G401 (cell line): ENCODE measurements around the gene GPSM1. TPM values are rescaled to one million over a fixed set of nuclear protein-coding genes. Genes with fewer than 3 reads are reported as not detected.
A peak's percentile ranks its signal among the peaks of the same experiment; 100 is the strongest.

Experiments used
- DNase-seq: peaks from one replicate; pipeline ENCODE4 v3.0.0-alpha.2; 2015; ENCODE audit warnings: low spot score
- in situ Hi-C: cut with HindIII; loops from 2 replicates; pipeline ENCODE4 v1.10.0; 2016; ENCODE audit warnings: low sequenced_read_pairs, mixed read lengths
- total RNA-seq: library from RNA; depleted of rRNA; stranded (reverse); fragments of >200 nt; shearing (Covaris generic); gene quantifications from 2 replicates; pipeline ENCODE4 v1.2.3, GENCODE V29; 2014

GPSM1 gene
- total RNA-seq, 1 experiment from 2014 or later = 49.1 TPM

DNA sequence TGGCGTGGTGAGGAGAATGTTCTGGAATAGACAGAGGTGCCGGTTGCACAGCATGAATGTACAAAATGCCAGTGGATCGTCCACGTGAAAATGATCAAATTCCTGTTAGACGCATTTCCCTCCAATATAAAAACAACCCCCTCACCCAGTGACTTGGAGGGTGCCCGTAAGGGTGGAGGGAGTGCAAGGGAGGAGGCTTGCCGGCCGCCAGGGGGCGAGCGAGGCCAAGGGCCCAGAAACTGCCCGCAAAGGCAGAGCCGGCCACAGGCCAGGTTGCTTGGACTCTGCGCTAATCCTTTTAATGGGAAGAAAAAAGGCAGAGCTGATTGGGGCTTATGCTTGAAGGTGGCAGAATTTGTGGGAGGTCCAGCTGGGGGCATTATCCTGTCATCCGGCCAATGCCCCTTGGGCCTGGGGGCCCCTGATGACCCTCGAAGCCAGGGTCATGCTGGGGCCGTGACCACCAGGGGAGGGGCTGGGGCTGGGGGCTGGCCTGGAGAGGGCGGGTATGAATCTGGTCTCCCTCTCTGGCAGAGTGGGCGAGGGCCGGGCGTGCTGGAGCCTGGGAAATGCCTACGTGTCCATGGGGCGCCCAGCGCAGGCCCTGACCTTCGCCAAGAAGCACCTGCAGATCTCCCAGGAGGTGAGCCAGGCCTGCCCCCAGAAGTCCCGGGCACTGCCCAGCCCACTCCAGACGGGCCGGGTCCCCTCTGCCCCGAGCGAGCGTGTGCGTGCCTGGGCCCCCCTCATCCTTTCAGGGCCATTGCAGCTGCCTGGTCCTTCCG, 12.0 kb downstream of the GPSM1 start:
- DNase-seq = peak; percentile 70
- in situ Hi-C loops = no loop called here

- in situ Hi-C loops = no loop called here
- no peak for DNase-seq
These were observed 12.6 kb downstream of the GPSM1 start for GRCh38 chr9:136339958-136340310.

DNA sequence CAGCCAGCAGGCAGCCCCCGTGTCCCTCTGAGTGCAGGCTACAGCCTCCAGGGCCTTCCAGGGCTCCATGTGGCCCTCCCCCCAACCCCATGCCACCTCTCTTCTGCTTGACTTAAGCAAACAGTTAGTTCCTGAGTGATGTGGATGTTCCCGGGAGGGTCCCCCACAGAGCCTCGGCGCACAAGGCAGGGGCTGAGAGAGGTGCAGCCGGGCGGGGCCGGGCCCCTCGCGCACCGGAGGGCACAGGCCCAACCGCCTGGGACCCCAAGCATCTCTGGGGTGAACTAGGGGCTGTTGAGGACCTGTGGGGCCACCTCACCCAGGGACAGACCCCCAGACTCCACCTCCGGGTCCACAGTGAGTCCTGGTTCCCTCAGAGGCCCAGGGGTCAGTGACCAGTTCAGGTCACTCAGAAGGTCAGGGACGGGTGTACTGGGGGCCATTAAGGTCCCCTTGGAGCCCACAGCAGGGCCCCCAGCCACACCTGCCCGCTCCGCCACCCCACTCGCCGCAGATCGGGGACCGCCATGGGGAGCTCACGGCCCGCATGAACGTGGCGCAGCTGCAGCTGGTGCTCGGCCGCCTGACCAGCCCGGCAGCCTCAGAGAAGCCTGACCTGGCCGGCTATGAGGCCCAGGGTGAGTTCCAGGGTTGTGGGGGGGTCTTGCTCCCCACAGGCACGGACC, 13.2 kb downstream of the GPSM1 start:
- DNase-seq = no peak
- in situ Hi-C loops = no loop called here

DNA sequence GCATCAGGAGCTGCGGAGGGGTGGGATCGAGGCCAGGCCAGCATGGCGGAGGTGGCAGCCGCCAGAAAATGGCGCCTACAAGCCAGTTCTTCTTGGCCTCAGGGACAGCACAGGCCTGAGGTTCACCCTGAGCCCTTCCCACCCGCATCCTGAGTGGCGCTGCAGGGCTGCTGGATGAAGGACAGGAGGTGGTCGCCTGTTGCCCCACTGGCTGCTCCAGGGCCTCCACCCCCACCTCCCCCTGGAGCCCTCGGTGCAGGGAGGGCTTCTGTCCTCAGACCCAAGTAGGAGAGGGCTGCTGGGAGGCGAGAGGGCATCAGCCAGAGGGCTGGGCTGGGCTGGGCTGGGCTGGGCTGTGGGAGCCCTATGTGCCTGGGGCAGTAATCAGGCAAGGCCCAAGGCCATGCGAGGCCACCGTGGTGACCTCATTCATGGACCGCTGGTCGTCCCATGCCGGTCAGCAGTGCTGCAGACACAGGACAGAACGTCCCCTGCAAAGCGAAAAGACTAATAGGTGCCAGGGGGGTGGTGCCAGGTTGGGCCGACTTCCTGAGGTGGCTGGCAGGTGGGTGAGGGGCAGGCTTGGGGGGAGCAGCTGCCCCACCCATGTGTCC, 13.8 kb downstream of the GPSM1 start:
- no peak for DNase-seq
- in situ Hi-C loops = no loop called here

DNA sequence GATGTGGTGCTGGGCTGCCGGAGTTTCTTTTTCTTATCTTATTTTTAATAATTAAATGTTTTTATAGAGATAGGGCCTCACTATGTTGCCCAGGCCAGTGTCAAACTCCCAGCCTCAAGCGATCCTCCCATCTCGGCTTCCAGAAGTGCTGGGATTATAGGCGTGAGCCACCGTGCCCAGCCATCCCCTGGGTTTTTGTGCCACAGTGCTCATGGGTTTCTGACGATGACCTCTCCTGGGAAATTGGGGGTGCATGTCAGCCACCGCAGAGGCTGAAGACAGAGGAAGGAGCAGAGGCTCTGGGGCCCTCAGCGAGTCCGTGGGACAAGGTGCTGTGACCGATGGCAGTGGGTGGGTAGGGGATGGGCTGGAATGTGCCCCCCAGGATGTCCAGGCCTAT, 14.4 kb downstream of the GPSM1 start:
- in situ Hi-C loops = no loop called here
- no peak for DNase-seq

DNA sequence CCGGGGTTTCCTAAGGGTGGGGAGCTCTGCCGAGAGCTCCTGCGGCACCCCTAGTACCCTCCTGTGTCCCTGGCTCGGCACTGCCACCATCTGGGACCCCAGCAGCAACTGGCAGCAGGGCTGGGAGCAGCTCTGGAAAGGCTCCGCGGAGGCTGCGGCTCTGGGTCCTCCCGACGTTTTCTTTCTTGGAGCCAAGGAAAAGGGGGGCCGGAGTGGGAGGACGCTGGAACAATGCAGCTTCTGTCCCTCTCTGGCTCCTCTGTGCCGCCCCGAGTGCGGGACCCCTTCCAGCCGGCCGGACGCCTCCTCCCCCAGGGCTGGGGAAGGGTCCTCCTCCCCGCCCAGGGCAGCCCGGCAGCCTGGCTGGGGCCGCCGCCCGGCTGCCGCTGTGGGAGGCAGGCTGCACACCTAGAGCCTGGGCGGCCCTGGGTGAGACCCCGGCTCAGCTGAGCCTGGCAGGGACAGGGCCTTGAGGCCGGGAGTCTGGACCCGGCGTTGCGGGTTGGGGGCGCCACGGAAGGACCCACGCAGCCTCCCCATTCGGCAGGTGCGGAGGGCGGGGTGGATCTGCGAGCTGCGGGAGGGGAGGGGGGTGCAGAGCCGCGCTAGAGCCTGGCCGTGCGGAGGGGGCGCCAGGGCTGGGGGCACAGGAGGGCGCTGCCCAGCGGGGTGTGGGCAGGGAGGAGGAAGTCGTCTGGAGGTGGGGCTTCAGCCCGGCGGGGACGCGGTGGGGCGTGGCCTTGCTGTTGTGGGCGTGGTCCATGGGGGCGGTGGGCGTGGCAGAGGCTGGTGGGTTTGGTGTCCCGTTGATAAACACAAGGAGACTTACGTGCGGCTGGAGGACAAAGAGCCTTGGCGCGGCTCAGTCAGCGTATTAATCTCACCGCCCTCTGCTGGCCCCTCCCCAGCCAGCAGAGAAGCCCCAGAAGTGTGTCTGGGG, 15.1 kb downstream of the GPSM1 start:
- in situ Hi-C loops = no loop called here
- DNase-seq = peak; percentile 62

DNA sequence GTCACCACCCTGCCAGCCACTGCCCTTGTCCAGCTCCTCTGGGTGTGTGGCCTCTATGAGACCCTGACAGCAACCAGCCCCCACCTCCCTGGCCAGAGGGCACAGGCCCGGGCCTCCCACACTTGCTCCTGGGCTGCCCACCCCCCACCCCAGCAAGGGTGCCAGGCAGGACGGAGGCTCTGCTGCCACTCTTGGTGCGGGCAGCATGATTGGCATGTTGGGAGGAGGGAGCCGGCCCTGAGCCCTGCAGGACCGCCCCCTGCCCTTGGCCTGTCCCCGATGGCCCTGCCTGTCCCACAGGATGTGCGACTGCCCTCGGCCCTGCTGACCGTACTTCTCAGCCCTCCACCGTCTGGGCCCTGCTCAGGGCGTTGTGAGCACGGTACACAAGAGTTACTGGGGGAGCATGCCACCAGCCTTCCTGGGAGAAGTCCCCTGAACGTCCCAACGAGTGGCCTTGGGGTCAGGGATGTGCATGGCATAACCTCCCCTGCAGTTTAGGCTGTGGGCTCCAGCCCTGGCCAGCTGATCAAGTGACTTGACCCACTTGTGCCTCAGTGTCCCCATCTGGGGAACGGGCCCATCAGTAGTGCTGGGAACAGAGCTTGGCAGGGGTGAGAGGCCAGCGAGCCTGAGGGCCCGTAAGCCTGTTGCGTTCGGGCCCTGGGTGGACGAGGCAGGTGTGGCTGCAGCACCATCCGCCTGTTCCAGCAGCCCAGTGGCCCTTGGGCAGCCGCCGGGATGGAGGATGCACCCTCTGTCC, 16.0 kb downstream of the GPSM1 start:
- no peak for DNase-seq
- in situ Hi-C loops = no loop called here

GRCh38 chr9:136343884-136344269, 16.5 kb downstream of the GPSM1 start:
- in situ Hi-C loops = no loop called here
- DNase-seq = no peak

DNA sequence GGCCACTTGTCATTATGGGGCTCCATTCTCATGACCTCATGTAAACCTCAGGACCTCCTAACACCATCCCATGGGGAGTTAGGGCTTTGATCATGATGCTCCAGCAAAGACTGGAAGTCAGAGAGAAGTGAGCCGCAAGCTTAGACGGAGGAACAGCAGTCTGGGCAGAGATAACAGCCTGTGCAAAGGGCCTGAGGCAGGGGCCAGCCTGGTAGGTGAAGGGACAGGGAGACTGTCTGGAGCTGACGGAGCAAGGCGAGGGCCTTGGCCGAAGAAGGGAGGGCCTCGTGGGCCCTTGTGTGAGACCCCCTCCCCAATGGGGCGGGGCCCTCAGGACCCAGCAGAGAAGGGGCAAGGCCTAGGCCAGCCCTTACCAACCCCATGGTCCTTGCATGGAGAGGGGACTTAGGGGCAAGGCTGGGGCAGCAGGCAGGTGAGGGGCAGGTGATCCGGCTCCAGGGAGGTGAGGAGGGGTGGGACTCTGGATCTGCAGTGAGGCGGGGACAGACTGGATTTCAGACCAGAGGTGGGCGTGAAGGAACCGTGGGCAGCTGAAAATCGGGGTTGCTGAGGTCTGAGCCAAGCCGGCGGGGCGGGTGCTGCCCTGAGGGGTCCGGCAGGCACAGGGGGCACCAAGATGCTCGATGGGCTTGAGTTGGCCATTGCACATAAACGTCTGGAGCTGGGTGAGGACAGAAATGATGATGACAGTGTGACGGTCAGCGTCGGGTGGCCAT, 17.4 kb downstream of the GPSM1 start:
- no peak for DNase-seq
- in situ Hi-C loops = no loop called here

DNA sequence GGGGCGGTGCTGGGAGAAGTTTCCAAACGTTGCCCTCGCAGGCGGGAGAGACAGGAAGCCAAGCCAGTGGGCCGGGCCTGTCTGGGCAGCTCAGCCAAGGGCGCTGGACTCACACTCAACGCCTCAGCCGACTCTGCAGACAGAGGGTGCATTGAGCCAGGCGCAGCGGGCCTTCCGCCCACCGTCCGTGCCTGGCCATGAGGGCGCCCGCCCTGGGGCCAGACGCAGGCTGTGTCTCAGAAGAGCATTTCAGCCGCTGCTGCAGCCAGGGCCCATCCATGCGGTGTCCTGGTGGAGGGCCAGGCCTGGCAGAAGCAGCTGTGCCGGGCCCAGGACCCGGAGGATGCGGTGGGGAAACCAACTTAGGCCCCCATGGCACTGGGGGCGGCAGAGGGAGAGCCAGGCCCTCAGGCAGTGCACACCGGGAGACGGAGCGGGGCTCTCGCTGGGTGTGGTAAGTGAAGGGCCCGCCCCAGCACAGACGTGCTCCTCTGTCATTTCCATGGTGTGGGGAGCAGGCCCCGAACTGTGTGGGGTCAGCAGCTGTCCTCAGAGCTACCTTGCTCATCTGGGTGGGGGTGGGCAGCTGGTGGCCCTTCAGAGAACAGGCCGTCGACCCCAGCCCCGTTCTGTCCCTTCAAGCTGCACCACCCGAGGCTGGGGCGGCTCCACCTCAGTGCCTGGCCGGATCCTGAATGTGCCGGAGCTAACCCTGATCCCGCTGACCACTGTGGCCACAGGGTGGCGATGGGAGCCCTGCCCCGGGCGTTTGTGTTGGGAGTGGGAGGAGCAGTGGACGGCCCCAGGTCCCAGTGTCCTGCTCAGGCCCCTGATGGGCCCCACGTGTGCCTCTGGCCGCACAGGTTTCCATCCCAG, 18.2 kb downstream of the GPSM1 start:
- peak; percentile 69 for DNase-seq
- in situ Hi-C loops = no loop called here

GRCh38 chr9:136346157-136346481, 18.8 kb downstream of the GPSM1 start:
- no peak for DNase-seq
- in situ Hi-C loops = no loop called here

- DNase-seq = peak; percentile 80
- in situ Hi-C loops = no loop called here
These were observed 19.7 kb downstream of the GPSM1 start for GRCh38 chr9:136346927-136347465.

DNA sequence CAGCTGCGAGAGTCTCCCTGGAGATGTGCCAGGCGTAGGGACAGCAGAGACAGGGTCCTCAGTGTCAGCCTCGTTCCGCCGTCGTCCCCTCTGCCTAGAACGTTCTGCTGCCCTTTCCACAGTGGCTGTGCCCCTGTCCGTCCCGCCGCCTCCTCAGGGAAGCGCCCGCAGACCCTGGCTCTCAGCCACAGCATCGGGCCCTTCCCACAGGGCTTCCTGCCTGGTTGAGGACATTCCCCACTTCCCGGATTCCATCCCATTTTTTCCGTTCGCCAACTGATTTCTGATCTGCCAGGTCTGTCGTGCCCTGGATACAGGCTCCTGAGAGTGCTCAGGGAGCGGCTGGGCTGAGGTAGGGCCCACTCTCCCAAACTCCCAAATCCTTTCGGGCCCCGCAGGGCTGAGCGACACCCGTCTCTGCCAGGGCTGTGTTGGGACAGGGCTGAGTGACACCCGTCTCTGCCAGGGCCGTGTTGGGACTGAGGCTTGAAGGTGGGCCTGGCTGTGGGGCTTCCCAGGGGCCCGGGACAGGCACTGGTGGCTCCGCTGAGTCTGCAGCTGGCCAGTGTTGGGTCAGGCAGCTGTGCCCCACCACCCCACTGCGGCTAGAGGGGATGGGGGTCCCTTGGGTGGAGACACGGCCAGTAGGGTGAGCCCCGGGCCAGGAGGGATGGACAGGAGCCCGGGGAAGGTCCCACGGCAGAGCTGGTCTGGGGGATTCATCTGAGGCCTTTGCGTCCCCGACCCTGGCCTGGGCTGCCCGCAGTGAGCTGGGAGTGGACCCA, 20.3 kb downstream of the GPSM1 start:
- peak; percentile 41 for DNase-seq
- in situ Hi-C loops = no loop called here

DNA sequence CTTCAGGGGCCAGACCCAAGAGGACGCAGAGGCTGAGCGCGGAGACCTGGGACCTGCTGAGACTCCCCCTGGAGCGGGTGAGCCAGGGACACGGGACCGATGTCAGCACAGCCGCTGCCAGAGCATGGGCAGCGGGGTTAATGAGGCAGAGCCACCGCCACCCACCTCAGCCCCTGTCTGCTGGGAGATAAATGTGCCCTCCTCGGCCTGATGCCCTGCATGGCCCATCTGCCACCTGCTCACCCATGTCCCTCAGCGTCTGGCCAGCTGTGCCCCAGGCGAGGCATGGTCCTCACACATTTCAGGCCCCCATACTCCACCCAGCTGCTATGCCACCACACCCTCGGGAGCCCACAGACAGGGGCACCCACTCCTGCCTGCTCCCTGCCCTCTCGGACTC, 21.4 kb downstream of the GPSM1 start:
- no peak for DNase-seq
- in situ Hi-C loops = no loop called here

GRCh38 chr9:136349546-136349945, 22.2 kb downstream of the GPSM1 start:
- no peak for DNase-seq
- in situ Hi-C loops = no loop called here

GRCh38 chr9:136351252-136351800, 24.0 kb downstream of the GPSM1 start:
- no peak for DNase-seq
- in situ Hi-C loops = no loop called here
